T follicular helper cell (primary cell): ENCODE data around the gene TPD52L1.
"Not testable (repeated sequence)": the region's sequence is repeated elsewhere in the genome, so short reads cannot be mapped to it uniquely, and the experiment has no call there.

Source experiments
- DNase-seq: peaks from one replicate; pipeline ENCODE4 v3.0.0-alpha.2; 2020; ENCODE audit warnings: low read depth

TPD52L1 gene

GRCh38 chr6:125270380-125270779, 116.8 kb downstream of the TPD52L1 start:
- no peak for DNase-seq

GRCh38 chr6:125271486-125272159, 118.0 kb downstream of the TPD52L1 start:
- DNase-seq = no peak

GRCh38 chr6:125273251-125273650, 119.7 kb downstream of the TPD52L1 start:
- no peak for DNase-seq

DNA sequence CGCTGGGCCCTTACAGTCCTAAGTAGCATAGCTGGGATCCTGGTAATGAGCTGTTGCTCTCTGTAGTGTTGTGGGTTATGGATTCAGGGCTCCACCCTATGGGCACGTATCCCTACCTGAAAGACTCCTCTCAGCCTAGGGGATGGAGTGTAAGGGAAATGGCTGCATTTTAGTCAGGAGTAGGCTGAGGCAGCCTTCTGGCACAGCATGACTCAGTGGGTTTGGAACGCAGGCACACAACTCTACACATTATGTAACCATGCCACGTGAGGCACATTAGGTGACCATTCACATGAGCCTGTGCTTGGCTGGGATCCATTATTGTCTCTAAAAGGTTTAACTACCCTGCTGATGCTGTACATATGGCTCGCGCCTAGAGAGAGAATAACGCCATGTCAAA, 120.4 kb downstream of the TPD52L1 start:
- DNase-seq = no peak

DNA sequence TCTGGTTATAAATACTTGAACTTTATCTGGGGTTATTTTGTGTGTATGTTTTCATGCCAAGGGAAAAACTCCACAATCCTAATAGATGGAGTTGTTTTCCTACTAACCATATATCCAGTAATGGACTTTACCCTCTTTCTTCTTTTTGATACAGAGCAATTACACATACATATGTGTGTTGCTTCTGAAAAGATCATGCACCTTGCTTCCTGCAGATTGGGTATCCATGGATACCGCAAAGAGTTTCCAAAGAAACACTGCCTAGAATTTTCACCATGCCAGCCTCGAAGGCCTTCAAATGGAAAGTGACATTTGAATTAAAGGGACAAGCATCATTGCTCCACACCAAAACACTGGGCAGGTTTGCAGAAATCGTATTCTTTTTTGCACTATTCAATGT, 121.4 kb downstream of the TPD52L1 start:
- DNase-seq = no peak

DNA sequence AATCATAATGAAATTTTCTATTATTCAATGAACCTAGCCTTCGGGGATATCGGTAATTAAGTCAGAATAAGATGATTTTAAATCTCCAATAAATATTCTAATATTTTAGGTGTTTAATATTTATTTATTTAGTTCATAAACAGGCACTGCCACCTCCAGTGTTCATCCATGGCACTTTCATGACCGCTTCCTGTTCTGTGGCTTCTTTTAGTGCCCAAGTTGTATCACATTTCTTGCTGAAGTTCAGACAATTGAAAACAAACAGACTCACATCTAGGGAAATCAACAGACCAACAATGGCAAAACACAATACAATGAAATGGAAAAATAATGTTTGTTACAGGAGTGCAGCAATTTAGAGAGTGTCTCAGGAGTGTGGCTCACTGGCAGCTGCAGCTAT, 122.2 kb downstream of the TPD52L1 start:
- DNase-seq = no peak

GRCh38 chr6:125277838-125278237, 124.3 kb downstream of the TPD52L1 start:
- DNase-seq = no peak

DNA sequence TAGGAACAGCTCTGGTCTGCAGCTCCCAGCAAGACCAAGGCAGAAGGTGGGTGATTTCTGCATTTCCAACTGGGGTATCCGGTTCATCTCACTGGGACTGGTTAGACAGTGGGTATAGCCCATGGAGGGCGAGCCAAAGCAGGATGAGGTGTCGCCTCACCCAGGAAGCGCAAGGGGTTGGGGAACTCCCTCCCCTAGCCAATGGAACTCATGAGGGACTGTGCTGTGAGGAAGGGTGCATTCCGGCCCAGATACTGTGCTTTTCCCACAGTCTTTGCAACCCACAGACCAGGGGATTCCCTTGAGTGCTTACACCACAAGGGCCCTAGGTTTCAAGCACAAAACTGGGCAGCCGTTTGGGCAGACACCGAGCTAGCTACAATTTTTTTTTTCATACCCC, 126.4 kb downstream of the TPD52L1 start:
- DNase-seq = no peak

GRCh38 chr6:125280370-125281035, 126.9 kb downstream of the TPD52L1 start:
- DNase-seq = not testable (repeated sequence)

DNA sequence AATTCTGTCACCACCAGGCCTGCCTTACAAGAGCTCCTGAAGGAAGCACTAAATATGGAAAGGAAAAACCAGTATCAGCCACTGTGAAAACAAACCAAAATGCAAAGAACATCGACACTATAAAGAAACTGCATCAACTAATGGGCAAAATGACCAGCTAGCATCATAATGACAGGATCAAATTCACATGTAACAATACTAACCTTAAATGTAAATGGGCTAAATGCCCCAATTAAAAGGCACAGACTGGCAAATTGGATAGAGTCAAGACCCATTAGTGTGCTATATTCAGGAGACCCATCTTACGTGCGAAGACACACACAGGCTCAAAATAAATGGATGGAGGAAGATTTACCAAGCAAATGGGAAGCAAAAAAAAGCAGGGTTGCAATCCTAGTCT, 128.9 kb downstream of the TPD52L1 start:
- DNase-seq = not testable (repeated sequence)

DNA sequence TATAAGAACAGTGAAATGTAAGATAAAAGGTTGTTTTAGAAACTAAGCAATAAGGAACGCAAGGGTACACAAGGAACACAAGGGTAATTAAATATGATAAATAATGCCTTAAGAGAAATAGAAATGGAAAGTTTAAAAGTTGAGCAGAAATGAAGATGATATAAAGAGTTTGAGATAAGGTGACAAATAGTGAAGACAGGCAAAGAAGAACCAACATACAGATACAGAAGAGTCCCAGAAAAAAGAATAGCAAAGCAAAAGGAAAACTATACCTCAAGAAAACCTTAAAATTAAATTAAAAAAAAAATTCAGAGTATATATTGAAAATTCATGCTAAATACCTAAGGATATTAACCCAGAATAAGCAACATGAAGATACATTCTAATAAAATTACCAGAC, 131.8 kb downstream of the TPD52L1 start:
- no peak for DNase-seq

DNA sequence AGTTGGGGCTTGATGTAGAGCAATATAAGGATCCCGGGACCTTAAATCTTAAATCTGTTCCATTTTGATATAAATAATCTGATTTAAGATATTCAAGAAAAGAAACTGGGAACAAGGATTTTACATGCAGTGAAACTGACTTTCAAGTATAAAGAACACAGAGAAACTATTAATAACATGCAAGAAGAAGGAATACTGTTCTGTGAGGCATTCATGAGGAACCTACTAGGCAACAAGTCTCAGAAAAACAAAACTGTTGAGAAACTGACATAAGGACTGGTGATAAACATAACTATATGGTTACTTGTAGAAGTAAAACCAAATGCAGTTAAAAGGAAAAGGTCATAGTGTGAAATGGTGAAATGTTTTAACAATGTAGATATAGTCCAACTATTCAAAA, 132.4 kb downstream of the TPD52L1 start:
- no peak for DNase-seq

- DNase-seq = no peak
These were observed 134.1 kb downstream of the TPD52L1 start for GRCh38 chr6:125287718-125288117.

DNA sequence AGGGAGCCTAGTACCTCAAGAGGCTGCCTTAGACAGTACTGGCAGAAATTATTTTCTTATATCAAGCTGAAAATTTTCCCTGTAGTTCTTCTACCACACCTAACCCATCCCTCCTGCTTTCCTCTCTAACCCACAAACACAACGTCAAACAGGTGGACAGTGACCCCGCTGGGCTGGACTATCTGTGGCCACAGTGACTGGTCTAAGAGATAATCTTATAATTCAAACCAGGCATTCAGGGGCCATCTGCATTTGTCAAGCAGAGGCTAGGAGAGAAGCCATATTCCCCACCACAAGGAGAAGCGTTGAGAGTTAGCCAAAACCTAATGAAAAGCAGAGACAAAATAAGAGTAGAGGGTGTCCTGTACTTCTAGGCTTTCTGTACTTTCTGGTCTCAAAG, 140.0 kb downstream of the TPD52L1 start:
- no peak for DNase-seq

GRCh38 chr6:125294036-125294435, 140.5 kb downstream of the TPD52L1 start:
- DNase-seq = no peak

- DNase-seq = no peak
These were observed 141.4 kb downstream of the TPD52L1 start for GRCh38 chr6:125294925-125295324.

DNA sequence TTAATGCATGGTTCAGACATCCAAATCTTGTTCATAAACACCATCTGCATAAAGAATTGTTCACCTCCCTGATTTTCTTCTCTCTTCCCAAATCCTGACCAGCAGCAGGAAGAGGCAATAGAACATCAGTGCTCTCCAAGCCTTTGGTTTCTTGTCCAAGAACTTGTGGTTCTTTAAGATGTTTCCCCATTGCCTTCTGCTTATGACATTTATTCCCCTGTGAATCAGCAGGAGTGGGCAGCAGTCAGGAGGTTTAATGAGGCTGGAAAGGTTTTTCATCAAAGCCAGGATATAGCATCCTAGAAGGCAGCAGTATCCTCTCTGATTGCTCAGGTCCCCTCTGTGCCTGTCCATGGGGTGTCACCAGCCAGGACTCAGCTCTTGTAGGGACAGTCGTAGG, 142.9 kb downstream of the TPD52L1 start:
- DNase-seq = no peak

DNA sequence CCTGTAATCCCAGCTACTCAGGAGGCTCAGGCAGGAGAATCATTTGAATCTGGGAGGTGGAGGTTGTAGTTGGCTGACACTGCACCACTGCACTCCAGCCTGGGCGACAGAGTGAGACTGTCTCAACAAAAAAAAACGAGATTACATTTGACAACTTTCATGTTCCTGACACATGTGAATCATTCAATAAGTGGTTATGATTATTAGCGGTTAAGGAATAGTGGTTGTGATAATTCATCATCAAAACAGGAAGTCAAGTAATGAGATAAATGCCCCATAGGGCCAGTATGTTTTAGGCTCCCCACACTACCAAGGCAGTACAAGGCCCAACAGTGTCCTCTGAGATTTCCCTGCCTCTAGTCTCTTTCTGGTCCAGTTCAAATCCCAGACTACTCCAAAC, 145.7 kb downstream of the TPD52L1 start:
- no peak for DNase-seq

DNA sequence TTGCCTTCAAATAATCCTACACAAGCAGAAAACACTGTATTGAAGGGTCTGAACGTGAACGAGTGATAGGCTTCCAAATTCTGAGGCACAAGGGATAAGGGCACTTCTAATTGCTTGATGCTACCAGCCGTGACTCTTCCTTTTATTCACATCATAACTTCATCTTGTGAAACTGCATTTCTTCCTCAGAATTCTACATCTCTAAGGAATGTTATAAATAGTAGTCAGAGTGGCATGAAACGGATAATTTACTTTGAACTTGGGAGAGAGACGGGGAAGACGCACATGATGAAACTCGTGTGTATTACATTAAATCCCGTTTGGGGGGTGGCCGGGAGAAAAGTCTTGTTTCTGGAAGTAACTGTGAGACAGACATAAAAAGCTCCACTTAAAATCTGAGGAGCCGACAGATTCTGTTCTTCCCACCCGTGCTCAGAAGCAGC, 147.4 kb downstream of the TPD52L1 start:
- no peak for DNase-seq

- peak; percentile 9 for DNase-seq
These were observed 148.1 kb downstream of the TPD52L1 start, which contains the start of gene HDDC2 for GRCh38 chr6:125301435-125302391. HDDC2 (minus strand) TSS chr6:125301967; CDS start chr6:125301932, 35 bp downstream.

- DNase-seq = no peak
These were observed 149.4 kb downstream of the TPD52L1 start for GRCh38 chr6:125302840-125303511.

DNA sequence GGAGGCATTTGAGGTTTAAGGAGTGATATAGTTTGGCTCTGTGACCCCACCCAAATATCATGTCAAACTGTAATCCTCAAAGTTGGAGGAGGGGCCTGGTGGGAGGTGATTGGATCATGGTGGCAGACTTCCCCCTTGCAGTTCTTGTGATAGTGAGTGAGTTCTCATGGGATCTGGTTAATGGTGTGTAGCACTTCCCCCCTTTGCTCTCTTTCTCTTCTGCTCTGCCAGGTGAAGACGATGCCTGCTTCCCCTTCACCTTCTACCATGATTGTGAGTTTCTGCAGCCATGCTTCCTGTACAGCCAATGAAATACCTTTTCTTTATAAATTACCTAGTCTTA, 149.9 kb downstream of the TPD52L1 start:
- no peak for DNase-seq
